ENCODE data around the gene EEF2K.
A peak's percentile ranks its signal among the peaks of the same experiment; 100 is the strongest.

Gene EEF2K

DNA sequence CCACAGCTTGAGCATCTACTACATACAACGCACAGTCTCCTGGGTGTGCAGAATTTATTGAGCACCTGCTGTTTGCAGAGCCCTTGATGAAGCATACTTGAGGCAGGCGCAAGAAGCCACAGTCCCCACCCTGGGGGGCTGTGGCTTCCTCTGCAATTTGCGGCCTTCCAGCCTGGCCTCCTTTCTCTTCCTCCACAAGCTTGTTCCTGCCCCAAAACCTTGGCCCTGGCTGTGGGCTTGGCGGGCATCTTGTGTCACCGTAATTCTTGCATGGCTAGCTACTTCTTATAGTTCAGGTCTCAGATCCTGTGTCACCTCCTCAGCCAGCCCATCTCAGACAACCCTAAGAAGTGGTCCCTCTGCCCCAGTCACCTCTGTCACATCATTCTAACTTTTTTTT, 47.2 kb downstream of the EEF2K start:
- DNase-seq: no peak

DNA sequence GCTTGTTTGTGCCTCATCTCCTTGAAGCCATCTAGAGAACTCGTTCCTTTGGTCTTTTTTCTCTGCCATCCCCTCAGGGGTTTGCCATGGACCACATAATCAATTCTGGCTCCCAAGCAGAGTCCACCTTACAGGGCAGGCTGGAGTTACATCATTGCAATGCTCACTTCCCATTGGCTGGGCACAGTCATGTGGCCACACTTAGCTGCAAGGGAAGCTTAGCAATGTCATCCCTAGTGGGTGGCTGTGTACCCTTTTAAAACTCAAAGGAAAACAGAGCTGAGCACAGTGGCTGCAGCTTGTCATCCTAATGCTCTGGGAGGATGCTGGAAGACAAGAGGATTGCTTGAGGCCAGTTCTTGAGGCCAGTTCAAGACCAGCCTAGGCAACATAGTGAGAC, 49.3 kb downstream of the EEF2K start:
- DNase-seq: no peak

DNA sequence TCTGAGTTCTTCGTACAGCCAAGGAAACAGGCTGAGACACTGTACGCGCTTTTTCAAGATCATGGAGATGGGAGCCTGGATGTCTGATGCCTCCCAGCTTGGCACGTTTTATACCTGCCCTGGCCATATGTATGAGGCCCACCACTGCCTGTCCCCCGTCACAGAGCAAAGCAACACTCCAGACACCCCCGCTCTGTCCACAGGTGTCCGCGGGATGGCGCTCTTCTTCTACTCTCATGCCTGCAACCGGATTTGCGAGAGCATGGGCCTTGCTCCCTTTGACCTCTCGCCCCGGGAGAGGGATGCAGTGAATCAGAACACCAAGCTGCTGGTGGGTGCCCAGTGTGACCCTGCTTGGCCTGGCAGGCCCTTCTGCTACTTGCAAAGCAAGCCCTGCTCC, 51.4 kb downstream of the EEF2K start:
- DNase-seq: no peak

DNA sequence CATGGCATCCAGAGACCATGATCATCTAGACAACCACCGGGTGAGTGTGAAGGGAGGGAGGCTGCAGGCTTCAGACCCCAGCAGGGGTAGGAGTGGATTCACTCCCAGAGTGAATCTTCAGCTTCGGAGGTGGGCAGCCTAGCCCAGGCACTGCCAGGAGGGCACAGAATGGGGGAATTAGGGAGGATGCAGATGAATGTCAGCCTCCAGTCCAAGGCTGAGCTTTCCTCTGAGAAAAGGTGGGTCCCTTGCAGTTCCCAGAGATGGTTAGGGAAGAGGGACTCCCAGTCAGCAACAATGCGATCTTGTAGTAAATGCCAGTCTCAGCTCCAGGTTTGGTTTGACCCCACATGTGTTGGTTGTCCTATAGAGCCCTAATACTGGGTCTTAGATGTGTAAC, 54.4 kb downstream of the EEF2K start:
- DNase-seq: no peak

DNA sequence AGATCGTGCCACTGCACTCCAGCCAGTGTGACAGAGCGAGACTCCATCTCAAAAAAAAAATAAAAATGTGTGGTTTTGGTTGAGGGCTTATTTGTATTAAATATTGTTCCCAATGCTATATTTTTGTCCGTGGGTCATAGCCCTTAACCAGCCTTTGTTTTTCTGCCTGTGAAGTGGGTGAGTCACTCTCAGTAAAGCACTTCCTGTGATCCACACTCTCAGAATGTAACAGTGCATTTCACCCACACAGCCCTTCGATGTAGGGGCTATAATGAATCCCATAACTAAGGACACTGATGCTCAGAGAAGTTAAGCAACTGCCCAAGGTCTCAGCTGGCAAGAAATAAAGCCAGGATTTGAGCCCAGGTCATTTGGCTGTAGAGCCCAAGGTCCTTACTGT, 56.4 kb downstream of the EEF2K start:
- DNase-seq: no peak

DNA sequence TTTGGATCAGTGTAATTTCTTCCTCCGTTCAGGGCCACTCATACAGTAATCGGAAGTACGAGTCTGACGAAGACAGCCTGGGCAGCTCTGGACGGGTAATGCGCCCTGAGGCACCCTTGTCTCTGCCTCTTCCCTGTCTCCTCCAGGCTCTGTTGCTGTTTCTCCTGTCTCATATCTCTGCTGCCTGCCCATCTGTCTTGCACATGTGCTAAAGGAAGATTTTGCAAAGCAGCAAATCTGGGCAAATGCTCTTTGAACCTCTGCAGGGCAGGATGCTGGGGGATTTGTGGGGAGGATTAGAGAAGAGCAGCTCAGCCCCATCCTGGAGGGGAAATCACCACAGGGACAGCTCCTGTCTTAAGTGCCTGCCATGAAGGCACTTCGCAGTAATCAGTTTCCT, 58.7 kb downstream of the EEF2K start:
- peak; percentile 39 for DNase-seq

DNA sequence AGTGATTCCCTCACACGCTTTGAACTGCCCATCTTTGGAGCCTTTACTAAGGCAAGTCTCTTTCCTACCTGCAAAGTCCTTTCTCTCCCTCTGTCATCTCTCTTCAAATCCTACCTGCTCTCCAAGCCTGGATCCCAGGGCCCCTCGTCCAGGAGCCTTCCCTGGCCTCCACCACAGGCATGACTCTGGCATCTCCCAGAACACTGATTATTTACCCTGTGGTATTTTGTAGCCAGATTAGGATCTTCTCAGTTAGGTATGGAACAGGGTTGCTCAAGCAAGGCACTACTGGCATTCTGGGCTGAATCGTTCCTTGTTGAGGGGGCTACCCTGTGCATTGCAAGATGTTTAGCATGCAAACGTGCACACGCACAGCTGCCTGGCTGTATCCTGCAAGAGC, 59.3 kb downstream of the EEF2K start:
- no peak for DNase-seq

DNA sequence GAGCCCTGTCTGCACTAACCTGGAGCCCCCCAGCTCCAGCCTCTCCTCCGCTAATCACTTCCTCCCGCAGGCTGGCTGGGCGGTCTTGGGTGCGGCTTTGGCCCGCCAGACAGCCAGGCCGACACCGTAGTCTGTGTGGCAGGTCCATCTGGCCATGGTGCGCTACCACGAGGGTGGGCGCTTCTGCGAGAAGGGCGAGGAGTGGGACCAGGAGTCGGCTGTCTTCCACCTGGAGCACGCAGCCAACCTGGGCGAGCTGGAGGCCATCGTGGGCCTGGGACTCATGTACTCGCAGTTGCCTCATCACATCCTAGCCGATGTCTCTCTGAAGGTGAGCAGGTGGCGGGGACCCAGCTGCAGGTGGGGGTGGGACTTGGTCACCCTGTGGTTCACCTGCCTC, 60.5 kb downstream of the EEF2K start:
- DNase-seq: no peak

DNA sequence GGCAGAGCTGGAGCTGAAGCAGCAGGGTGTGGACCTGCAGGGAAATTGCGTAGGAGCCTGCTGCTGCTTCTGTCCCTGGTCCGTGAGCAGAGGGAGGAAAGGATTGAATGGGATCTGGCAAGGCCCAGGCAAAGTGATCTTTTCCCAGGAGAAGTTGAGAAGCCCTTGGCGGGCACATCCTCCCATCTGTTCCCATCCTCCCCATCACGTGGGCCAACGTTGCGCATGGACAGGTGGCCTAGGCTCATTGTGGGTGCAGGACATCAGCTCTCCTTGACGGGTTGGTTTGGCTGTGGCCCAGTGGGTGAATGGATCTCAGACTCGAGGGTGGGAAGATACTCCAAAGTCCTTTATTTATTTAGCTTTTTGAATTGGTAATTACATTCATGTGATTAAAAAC, 61.7 kb downstream of the EEF2K start:
- no peak for DNase-seq

DNA sequence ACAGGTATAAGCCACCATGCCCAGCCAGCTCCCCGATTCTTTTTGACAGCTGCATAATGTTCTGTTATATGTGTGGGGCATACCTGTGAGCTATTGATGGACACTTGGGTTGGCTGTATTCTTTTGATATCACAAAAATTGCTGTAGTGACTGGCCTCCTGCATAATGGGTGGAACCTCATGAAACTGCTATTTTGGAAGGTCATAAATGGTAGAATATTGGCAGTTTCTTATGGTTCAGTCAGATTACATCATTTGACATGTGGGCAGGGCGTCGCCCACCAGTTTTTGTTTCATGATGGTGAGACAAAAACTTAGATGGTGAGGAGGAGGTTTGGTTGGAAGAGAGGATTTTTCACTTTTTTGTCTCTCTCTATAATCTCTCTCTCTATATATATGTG, 64.4 kb downstream of the EEF2K start:
- DNase-seq: no peak

DNA sequence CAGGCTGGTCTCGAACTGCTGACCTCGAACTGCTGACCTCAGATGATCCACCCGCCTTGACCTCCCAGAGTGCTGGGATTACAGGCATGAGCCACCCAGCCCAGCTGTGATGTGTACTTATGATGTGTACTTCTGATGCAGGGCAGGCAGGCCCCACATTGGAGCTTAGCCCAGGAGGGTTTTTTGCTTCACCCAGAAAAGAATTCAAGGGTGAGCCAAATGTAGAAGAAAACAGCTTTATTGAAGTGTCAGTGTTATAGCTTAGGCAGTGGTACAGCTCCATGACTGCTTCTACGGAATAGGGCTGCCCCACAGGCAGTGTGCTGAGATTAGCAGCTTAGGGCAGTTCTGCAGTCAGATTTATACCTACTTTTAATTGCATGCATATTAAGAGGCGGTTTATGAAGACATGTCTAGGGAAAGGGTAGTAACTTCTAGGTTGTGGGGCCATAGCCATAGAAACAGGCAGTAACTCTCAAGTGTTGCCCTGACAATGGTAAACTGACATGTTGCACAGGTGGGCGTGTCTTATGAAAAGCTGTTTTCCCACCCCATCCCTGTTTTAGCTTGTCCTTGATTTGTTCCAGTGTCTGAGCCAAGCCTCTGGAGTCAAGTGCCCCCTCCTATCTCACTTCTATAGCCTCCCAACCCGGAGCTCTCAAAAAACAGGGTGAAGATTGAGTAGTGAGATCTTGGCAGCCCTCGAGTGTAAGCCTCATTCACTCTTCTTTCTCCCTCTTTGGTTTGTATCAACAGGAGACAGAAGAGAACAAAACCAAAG, 67.0 kb downstream of the EEF2K start:
- DNase-seq: no peak

DNA sequence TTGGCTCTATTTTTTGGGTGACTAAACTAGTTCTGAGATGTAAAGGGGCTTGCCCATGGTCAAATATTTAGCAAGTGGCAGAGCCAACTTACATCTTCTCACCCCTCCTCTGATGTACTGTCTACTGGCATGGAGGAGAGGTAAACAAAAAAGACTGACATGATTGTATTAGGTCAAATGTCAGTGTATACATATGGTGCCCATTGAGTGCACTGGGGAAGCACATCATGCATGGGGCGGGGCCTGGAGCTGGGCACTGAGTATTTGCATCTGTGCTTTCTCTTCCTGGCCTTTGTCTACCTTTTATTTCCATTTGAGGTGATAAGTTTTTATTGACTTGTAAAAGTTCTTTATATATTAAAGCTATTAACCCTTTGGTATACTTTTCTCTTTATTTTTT, 68.8 kb downstream of the EEF2K start:
- DNase-seq: no peak

DNA sequence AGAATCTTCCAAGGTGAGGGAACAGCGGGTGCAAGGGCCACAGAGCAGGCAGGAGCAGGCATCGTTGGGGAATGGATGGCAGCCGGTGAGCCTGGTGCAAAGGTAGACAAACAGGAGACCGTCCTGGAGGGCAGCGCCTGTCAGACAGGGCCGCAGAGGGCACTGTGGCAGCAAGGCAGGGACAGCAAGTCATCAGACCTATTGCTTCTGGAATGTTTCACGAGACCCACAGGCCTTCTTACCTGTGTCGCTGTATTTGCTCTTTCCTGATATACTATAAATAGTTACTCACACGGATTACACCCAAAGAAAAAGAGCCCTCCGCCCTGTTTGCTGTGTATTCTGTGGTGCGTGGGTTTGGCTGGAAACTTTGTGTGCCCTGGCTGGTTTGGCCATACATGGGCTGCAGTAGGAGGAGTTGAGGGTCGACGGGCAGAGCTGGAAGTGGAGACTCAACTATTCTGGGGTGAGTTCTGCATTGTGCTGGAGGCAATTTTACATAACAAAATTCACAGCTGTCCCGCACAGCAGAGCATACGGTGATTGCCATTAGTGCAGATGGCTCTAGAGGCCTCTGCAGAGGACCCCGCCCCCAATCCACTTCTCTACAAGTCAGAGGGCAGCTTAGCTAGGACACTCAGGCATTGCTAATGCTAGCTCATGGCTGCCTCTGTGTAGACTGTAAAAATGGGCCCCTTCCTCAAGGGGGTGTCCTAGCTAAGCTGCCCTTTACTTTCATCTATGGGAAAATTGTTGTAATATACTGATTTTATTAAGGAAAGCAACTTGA, 72.6 kb downstream of the EEF2K start:
- peak; percentile 27 for DNase-seq

DNA sequence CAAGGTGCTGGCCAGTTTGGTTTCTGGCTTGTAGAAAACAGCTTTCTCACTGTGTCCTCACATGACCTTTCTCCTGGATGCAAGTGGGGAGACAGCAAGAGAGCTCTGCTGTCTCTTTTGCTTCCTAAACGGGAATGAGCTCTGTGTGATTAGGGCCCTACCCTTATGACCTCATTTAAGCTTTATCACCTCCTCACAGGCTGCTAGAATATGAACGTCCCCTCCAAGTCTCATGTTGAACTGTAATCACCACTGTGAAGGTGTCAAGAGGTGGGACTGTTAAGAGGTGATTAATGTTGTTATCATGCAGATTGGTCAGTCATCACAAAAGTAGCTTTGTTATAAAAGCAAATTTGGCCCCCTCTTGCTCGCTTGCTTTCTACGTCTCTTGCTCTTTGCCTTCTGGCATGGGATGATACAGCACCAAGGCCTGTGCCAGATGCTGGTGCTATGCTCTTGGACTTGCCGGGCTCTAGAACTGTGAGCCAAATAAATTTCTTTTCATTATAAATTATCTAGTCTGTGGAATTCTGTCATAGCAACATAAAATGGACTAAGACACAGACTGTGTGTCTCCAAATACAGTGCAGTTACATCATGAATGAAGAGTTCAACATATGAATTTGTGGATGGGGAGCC, 76.3 kb downstream of the EEF2K start:
- no peak for DNase-seq

DNA sequence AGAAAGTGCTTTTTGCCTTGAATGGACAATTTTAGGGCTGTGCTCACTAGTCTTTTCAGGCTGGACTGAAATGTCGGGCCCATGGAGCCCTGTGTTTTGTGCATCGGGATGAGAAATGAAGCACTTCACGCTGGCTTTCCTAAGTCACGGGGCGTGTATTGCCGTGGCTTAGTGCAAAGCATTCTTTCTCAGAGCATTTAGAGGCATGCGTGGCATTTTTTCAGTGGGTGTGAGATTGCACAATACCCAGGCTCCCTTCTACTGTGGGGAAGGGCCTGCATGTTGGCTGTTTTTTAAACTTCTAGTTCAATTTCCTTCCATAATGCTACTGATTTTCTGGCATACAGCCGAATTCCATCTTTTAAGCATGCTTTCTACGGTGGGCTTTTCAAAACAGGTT, 78.6 kb downstream of the EEF2K start:
- no peak for DNase-seq

DNA sequence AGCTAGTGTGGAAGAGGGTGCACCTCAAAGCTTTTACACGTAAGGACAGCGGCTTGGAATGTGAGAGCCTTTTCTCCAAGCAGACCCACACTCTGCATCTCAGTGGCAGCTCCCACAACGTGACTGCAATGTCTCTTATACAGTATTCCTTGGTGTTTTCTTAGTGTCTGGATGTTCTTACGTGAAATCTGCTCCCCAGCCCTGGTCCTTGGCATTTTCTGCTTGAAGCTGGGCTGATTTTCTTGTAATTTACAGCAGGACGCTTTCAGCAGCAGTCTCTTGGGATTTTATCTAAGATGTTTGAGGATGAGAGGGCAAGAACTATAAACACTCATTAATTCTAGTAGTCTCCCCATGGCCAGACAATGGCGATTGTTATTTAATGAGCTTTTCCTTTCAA, 79.0 kb downstream of the EEF2K start:
- DNase-seq: peak; percentile 60

DNA sequence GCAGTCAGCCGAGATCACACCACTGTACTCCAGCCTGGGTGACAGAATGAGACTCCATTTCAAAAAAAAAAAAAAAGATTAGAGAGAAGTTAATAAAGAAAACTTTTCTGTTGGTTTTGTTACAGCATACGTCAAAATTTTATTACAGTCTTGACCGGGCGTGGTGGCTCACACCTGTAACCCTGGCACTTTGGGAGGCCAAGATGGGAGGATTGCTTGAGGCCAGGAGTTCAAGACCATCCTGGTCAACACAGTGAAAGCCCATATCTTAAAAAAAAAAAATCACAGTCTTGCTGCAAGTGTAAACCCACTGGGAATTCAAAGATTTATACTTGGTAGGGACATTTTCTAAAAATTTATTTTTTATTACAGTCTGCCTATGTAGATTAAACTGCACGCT, 84.9 kb downstream of the EEF2K start:
- DNase-seq: no peak

DNA sequence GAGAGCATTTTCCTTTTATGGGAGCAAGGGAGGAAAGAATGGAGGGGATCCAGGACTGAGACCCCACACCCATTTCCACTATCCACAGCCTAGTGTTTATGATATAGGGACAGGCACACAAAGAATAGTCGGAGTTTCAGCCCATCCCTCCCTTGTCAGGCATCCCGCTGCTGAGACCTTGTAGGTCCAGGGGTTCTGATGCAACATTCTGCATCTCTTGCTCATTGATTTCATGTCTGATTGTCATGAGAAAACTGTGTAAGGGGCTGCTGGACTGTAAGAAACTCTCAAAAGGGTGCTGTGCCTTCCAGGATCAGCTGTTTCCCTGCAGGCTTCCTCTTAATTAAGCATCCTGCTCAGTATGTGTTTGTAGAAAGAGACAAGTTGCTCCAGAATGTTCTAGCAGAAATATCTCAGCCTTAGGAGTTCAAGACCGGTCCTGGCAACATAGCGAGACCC, 85.8 kb downstream of the EEF2K start:
- no peak for DNase-seq

DNA sequence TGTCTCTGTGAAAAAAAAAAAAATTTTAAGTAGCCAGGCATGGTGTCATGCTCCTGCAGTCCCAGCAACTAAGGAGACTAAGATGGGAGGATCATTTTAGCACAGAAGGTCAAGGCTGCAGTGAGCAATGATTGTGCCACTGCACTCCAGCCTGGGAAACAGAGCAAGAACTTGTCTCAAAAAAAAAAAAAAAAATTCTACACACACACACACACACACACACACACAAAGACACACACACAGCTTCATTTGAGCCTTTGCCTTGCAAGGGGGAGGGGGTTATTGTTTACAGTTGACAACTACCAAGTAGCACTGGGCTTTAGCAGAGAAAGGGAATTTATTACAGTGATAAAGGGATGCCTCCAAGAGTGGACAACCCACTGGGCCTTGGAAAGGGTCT, 86.2 kb downstream of the EEF2K start:
- DNase-seq: no peak

DNA sequence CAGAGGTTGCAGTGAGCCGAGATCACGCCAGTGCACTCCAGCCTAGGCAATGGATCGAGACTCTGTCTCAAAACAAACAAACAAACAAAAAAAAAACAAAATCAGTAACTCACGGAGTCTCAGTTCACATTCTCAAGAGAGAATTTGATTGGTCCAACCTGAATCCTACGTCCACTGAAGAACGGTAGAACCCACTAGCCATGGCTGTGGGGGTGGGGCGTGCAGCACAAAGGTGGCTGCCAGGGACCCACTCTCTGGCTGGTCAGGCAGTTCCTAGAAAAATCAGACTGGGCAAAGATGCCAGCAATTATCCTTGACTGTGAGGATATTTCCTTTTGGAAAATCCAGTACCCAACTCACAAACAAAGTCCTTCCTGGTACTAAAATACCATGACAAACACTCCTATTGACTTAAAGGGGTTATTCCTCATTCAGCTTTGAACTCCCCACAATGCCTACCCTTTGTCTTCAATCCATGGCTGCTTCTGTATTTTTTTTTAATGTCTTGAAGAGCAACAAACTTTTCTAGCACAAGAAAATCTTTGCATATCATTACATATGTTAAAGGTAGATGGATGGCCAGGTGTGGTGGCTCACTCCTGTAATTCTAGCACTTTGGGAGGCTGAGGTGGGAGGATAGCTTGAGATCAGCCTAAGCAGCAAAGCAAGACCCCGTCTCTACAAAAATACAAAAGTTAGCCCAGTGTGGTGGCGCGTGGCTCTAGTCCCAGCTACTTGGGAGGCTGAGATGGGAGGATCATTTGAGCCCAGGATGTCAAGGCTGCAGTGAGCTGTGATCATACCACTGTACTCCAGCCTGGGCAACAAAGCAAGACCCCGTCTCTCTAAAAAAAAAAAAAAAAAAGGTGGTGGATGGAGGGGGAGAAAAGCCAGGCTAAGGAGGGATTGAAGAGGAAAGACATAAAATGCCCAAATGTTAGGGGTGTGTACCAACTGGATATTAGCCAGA, 87.3 kb downstream of the EEF2K start:
- no peak for DNase-seq

DNA sequence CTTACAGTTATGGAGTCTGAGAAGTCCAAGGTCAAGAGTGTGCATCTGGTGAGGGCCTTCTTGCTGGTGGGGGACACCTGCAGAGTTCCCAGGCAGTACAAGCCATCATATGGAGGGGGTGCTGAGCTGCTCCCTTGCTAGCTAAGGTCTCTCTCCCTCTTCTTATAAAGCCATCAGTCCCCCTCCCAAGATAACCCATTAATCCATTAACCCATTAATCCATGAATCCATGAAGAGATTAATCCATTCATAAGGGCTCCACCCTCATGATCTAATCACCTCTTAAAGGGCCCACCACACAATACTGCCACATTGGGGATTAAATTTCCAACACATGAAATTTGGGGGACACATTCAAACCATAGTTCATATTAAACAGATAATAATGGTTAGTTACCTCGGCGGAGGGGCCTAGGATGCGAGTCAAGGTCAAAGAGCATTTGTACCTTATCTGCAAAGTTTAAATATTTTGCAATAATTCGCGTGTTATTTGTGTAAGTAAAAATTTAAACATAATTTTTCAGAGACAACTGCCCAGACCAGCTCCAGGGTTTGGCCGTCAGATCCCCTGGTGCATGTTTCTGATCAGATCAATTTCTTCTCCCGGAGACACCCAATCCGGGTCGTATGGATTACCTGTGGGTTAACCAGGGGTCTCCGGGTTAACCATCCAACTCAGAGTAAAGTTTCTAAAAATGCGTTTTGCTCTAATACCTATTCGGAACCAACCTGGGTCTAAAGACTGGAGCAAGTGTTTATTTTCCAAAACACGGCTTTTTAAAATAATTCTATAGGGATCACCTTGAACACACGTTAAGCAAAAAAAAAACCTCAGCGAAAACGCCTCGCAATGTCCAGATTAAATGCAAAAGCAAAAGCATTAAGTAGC, 90.4 kb downstream of the EEF2K start:
- peak; percentile 49 for DNase-seq
